Tibial nerve (tissue), 4 donors: ENCODE data around the gene YIF1A. TPM values are rescaled to one million over a fixed set of nuclear protein-coding genes. Genes with fewer than 3 reads are reported as not detected.
A peak's percentile ranks its signal among the peaks of the same experiment; 100 is the strongest.

Experiments used
- DNase-seq, 2 donors: peaks; one replicate each; pipeline ENCODE4 v3.0.0-alpha.2; 2019; ENCODE audit warnings: low spot score in 2 of 2
- H3K27ac ChIP-seq, 4 donors: fragments of 200-600 bp; sonication (generic) in 3 of 4; one replicate each; pipeline ENCODE4 v1.5.1; 2017 to 2019; ENCODE audit warnings: mild to moderate bottlenecking in 1 of 4
- H3K27me3 ChIP-seq, 2 donors: fragments of 200-600 bp; sonication (generic) in 1 of 2; one replicate each; pipeline versions ENCODE4 v1.5.1 to v1.6.0; 2017 to 2019
- H3K36me3 ChIP-seq, 3 donors: fragments of 200-600 bp; sonication (generic); one replicate each; pipeline ENCODE4 v1.5.1; 2018 to 2019
- H3K4me1 ChIP-seq, 4 donors: fragments of 200-600 bp; sonication (generic) in 3 of 4; one replicate each; pipeline ENCODE4 v1.5.1; 2017 to 2019
- H3K4me3 ChIP-seq, 4 donors: fragments of 200-600 bp; sonication (generic) in 3 of 4; one replicate each; pipeline ENCODE4 v1.5.1; 2017 to 2019; ENCODE audit warnings: mild to moderate bottlenecking in 1 of 4, moderate library complexity in 1 of 4
- H3K9me3 ChIP-seq, 4 donors: fragments of 200-600 bp; sonication (generic) in 3 of 4; one replicate each; pipeline ENCODE4 v1.5.1; 2017 to 2019
- CTCF ChIP-seq, 5 experiments: fragments of 200-600 bp in 3 of 5; fragments of 450-650 bp in 2 of 5; sonication (generic) in 3 of 5; IDR thresholded peaks; one replicate each; pipeline ENCODE4 v1.5.1; 2016 to 2019; ENCODE audit warnings: antibody characterized with exemption in 5 of 5, mild to moderate bottlenecking in 3 of 5, moderate library complexity in 2 of 5
- EP300 ChIP-seq, 2 donors: sonication (generic); formaldehyde crosslinking; IDR thresholded peaks; one replicate each; pipeline ENCODE4 v1.6.1; 2017; ENCODE audit warnings: antibody characterized with exemption in 2 of 2, mild to moderate bottlenecking in 1 of 2
- POLR2A ChIP-seq, 2 donors: fragments of 450-650 bp; IDR thresholded peaks; one replicate each; pipeline ENCODE4 v1.6.1; 2017; ENCODE audit warnings: antibody characterized with exemption in 2 of 2, mild to moderate bottlenecking in 2 of 2, moderate library complexity in 2 of 2
- WGBS, 2 donors: methylation state at CpG; one replicate each; pipeline ENCODE4 v1.1.5; 2018; 5-methylcytosine and 5-hydroxymethylcytosine counted together
- total RNA-seq, 4 donors: library from RNA; depleted of rRNA; stranded (reverse); fragments of >200 nt; gene quantifications; one replicate each; pipeline ENCODE4 v1.1.0, GENCODE V29; 2016

The YIF1A gene
- total RNA-seq, 4 donors from 2014 or later = 76.0 to 143 (median 90.6) TPM

GRCh38 chr11:66287211-66287888, 1.6 kb downstream of the YIF1A start:
- Histone ChIP-seq H3K9me3 (no peaks in the 10 kb centered on the region), H3K27ac (peak overlapping the region in 1 of 4 donors; percentile 95), H3K4me3 (peak overlapping the region in 1 of 4 donors; percentile 79), H3K4me1 (peaks cover 0 to 68% (median 27%) of the 10 kb centered on the region in 4 donors), H3K36me3 (peaks cover 0 to 33% (median 0%) of the 10 kb centered on the region in 3 donors), H3K27me3 (peaks cover 0 to 15% of the 10 kb centered on the region in 2 donors)
- WGBS, 2 donors = 55 to 56% methylated on average over 9 to 10 of the region's 10 CpGs
- no peak for DNase-seq
- TF ChIP-seq EP300 (IDR thresholded peaks at IDR 0.05) = no peak
- no peak for TF ChIP-seq CTCF (IDR thresholded peaks at IDR 0.05)
- no peak for TF ChIP-seq POLR2A (IDR thresholded peaks at IDR 0.05)

GRCh38 chr11:66286699-66287098, 2.2 kb downstream of the YIF1A start:
- H3K27me3 ChIP-seq = peaks cover 0 to 8% of the 10 kb centered on the region in 2 donors
- TF ChIP-seq CTCF (IDR thresholded peaks at IDR 0.05) = no peak
- no peak for TF ChIP-seq POLR2A (IDR thresholded peaks at IDR 0.05)
- no peak for TF ChIP-seq EP300 (IDR thresholded peaks at IDR 0.05)
- DNase-seq = no peak
- WGBS, 2 donors = 67 to 87% methylated on average over 5 of the region's 5 CpGs
- peaks cover 0 to 33% (median 0%) of the 10 kb centered on the region in 3 donors for H3K36me3 ChIP-seq
- no peaks in the 10 kb centered on the region for H3K9me3 ChIP-seq
- H3K4me1 ChIP-seq = peaks cover 0 to 66% (median 26%) of the 10 kb centered on the region in 4 donors
- H3K4me3 ChIP-seq = no peak overlapping the region
- no peak overlapping the region for H3K27ac ChIP-seq

- Histone ChIP-seq H3K27ac (no peak overlapping the region), H3K4me3 (no peak overlapping the region), H3K9me3 (no peaks in the 10 kb centered on the region), H3K27me3 (no peaks in the 10 kb centered on the region), H3K36me3 (peaks cover 0 to 33% (median 0%) of the 10 kb centered on the region in 3 donors), H3K4me1 (peaks cover 0 to 62% (median 26%) of the 10 kb centered on the region in 4 donors)
- 69 to 80% methylated on average over 13 of the region's 13 CpGs for WGBS, 2 donors
- no peak for DNase-seq
- TF ChIP-seq POLR2A (IDR thresholded peaks at IDR 0.05) = no peak
- TF ChIP-seq CTCF (IDR thresholded peaks at IDR 0.05) = no peak
- TF ChIP-seq EP300 (IDR thresholded peaks at IDR 0.05) = no peak
Measured at GRCh38 chr11:66285250-66285947, 3.5 kb downstream of the YIF1A start.

- Histone ChIP-seq H3K4me3 (no peak overlapping the region), H3K4me1 (peaks cover 0 to 54% (median 21%) of the 10 kb centered on the region in 4 donors), H3K27ac (no peak overlapping the region), H3K9me3 (no peaks in the 10 kb centered on the region), H3K27me3 (no peaks in the 10 kb centered on the region), H3K36me3 (peaks cover 0 to 33% (median 0%) of the 10 kb centered on the region in 3 donors)
- TF ChIP-seq CTCF (IDR thresholded peaks at IDR 0.05) = no peak
- TF ChIP-seq EP300 (IDR thresholded peaks at IDR 0.05) = no peak
- no peak for TF ChIP-seq POLR2A (IDR thresholded peaks at IDR 0.05)
- WGBS, 2 donors = 85 to 91% methylated on average over 16 of the region's 16 CpGs
- no peak for DNase-seq
Measured at GRCh38 chr11:66284526-66285078, 4.3 kb downstream of the YIF1A start.
